Activated CD8-positive, alpha-beta memory T cell treated with anti-CD3 and anti-CD28 coated beads, Interleukin-2, amount 50 U/mL, for 4 hours (primary cell): Measurements from ENCODE around the gene ZBTB47.

Source experiments
- DNase-seq: peaks from one replicate; pipeline ENCODE4 v3.0.0-alpha.2; 2020

Gene ZBTB47

DNA sequence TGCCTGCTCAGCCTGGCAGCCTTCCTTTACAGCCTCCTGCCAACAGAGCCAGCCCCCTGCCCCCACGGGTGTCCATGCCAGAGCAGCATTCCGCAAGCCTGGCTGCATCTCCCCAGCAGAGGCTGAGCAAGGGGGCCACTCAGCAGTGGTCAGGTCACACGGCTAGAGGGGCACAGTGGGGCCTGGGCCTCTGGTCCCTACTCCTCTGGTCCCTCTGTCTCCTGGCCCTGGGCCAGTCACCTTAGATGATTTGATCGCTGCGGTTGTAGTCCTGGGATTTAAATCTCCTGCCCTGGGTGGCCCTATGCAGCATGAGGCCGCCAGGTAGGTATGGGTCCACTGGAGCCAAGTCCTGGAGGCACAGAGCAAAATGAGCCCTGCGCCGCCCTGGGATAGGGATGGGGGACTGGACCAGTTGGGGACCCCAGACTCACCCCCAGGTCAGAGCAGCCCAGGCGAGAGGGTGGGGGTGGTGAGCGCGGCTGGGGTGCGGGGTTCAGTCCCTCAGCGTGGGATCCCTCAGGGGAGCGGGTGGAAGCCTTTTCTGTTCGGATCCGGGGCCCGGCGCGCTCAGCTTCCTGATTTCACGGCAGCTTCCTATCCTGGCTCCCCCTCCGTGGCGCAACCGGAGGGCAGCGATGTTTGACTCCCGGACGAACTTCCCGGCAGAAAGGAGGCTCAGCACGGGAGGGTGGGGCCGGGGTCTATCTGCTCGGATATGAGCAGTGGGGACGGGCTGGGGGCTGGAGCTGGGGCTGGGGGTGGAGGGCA lies at the start of gene ZBTB47:
TSS of gene ZBTB47 (plus strand) at position 138 of the 771 bp plus-strand sequence. CDS start 4,659 bp downstream, outside the sequence.
- DNase-seq: no peak

DNA sequence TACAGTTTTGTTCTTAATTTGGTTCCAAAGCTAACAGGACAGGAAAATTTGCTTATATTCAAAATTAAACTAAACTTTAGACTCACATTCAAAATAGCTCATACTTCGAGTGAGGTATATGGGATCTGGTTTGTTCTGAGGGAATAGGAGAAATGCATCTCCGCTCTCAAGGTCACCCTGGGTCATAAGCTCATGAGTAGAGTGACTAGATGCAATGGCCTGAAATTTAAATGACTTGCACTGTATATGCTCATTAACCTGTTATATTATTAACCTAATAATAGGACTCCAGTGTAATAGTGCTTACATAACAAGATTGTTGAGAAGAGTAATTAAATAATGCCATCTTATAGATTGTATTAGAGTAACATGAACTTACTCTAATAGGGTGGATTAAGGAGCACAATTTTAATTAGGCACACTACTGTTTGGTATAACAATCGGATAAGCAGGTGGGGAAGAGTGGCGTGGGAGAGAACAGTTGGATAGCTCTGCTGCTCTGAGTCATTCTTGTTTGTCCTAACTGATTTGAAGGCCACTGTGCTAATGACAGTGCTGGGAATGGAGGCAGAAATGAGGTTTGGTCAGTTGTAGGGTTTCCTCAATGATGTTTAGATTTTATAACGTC lies 47.8 kb upstream of the ZBTB47 start:
- no peak for DNase-seq

DNA sequence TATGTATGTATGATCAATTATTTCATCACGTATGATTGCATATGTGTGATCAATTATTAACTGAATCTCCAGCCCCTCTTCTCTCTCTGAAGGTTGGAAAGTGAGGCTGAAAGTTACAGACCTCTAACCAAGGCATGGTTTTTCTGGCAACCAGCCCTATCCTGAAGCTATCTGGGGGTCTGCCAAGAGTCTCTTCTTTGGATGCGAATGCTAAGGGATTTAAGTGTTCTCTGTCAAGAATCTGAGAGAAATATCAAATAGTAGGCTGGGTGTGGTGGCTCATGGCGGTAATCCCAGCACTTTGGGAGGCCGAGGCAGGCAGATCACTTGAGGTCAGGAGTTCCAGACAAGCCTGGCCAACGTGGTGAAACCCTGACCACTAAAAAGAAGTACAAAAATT lies 44.9 kb upstream of the ZBTB47 start:
- DNase-seq: no peak

DNA sequence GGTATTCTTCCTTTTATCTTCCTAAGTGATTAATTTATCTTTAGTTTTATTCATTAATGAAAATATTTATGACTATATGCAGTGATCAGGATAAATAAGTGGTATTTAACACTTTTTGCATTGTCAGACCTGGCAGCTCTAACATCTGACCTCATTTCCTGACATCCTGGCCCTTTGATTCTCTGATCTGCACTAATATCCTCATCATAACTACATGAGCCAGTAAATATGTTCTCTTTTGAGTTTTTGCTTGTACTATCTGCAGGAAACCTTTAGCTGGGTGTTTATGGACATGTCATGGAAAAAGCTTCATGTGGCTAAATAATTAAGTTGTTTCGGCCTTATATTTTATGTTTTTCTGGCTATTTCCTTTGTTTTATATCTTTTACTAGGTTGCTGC lies 42.5 kb upstream of the ZBTB47 start:
- no peak for DNase-seq

DNA sequence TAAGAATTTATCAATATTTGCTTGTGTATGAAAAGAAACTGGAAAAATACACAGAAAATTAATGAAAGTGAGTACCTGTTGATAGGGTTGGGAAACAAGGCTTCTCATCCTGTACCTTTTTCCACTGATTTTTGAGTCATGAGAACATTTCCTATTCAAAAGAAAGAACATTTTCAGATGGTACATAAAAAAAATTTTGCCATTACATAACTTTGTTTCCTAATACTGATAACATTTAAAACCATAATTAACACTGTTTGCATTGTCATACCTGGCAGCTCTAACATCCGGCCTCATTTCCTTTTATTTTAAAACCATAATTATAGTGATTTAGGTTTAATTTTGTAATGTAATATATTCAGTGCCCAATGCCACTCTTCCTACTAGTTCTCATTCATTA lies 41.3 kb upstream of the ZBTB47 start:
- DNase-seq: no peak

DNA sequence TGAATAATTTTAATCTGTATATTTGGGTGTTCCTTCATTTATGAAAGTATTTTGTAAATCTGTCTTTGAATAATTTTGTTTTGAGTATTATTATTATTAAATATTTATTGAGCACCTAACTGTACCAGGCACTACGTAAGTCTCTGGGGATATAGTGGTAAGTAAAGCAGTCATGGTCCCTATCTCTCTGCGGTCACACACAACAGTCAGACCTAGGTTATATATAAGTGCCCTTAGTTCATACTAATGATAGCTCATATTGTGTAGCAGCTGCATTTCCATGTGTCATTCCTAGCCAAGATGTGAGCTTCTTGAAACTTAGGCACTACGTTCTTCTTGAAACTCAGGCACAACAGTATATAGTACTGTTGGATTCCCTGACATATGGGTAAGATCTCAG lies 40.6 kb upstream of the ZBTB47 start:
- no peak for DNase-seq

DNA sequence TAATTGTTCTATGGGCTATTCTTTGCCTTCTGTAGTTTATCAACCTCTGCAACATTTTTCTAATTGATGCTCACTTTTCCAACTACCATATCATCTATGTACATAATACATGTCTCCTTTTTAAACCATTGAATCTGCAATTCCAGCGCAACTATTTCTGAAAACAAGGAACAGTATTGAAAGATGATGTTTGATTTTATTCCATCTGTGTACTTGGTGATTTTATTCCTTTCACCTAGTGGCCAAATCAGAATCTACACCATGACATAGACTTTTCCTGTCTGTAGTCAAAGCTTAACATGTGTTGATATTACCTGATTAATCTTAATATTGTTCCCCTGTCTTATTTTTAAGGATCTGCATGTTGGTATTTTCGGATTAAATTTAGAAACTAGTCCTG lies 40.0 kb upstream of the ZBTB47 start:
- DNase-seq: no peak

DNA sequence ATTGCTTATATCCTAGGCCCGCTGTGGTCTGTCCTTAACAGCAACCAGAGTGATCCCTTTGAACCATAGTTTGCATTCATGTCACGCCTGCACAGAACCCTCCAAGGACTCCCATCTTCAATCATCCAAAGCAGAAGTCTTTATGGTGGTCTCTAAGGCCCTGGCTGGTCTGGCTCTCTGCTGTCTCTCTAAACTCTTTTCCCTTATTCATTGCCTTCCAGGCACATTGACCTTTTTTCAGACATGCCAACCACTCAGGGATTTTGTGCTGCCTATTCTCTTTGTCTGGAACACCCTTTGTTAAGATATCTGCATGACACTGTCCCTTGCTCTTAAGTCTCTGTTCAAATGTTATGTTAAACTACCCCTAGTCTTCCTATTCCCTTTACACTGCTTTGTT lies 21.9 kb upstream of the ZBTB47 start:
- no peak for DNase-seq

DNA sequence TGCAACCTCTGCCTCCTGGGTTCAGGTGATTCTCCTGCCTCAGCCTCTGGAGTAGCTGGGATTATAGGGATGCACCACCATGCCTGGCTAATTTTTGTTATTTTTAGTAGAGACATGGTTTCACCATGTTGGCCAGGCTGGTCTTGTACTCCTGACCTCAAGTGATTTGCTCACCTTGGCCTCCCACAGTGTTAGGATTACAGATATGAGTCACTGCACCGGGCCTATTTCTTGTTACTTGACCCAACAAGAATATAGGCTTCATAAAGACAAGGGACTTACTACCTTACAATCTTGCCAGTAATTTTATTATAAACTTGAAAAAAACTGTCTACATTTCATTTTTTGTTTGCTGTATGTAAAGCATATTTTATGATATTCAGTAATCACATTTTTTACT lies 21.4 kb upstream of the ZBTB47 start:
- DNase-seq: no peak

DNA sequence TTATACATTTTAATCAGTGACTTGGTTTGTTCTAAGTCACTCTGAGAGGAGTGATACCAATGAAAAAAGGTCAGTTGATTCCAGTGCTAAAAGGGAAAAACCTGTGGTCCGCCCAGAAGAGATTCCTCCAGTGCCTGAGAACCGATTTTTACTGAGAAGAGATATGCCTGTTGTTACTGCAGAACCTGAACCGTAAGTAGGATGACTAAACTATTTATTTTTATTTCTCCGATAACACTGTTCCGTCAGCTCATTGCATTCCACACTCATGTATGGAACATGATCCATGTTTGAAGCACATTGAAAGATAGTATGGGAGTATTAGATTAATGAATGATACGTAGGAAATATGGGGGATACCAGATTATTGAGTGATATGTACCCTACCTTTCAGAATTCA lies 20.0 kb upstream of the ZBTB47 start:
- DNase-seq: no peak

DNA sequence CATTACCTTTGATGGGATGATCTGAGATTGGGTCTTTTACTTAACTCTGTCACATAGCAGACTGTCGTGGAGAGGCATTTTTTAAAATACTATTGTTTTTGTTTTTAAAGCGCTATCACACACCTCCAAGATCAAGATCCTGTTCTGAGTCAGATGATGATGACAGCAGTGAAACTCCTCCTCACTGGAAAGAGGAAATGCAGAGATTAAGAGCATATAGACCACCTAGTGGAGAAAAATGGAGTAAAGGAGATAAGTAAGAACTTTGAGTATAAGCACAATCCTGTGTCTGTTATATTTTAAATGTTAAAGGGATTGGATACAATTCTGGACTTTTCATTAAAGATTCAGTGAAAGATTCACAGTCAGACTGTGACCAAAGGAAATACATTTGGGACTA lies 18.4 kb upstream of the ZBTB47 start:
- no peak for DNase-seq

DNA sequence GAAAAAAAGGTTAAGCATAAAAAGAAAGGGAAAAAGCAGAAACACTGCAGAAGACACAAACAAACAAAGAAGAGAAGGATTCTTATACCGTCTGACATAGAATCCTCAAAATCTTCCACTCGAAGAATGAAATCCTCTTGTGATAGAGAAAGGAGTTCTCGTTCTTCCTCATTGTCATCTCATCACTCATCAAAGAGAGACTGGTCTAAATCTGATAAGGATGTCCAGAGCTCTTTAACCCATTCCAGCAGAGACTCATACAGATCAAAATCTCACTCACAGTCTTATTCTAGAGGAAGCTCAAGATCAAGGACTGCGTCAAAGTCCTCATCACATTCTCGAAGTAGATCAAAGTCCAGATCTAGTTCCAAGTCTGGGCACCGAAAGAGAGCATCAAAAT lies 16.5 kb upstream of the ZBTB47 start:
- DNase-seq: no peak

DNA sequence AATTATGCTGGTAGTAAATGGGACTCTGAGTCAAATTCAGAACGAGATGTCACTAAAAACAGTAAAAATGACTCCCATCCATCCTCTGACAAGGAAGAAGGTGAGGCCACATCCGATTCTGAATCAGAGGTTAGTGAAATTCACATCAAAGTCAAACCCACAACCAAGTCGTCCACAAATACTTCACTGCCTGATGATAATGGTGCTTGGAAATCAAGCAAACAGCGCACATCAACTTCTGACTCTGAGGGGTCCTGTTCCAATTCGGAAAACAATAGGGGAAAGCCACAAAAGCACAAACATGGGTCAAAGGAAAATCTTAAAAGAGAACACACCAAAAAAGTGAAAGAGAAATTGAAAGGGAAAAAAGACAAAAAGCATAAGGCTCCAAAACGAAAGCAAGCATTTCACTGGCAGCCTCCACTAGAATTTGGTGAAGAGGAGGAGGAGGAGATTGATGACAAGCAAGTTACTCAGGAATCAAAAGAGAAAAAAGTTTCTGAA lies 15.1 kb upstream of the ZBTB47 start:
- no peak for DNase-seq

DNA sequence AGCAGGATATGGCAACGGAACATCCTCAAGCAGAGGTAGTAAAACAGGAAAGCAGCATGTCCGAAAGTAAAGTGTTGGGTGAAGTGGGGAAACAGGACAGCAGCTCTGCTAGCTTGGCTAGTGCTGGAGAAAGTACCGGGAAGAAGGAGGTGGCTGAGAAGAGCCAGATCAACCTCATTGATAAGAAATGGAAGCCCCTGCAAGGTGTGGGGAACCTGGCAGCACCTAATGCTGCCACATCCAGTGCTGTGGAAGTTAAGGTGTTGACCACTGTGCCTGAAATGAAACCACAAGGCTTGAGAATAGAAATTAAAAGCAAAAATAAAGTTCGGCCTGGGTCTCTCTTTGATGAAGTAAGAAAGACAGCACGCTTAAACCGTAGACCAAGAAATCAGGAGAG lies 14.3 kb upstream of the ZBTB47 start:
- no peak for DNase-seq

DNA sequence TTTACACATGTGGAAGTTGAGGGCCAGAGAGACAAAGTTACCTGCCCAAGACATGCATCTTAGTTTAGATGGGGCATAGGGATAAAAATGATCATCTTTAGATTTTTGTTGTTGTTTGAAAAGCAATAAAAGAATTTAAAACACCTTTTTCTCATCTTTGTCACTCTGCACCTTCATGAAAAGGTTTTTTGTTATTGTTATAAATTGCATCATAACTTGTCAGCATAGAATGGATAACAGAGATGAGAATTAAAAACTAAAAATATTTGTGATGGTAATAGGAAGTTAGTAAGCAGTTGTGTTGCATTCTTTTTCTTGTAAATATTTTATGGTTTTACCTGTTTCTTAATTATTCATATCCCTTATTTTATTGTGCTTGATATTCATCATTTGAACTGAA lies 13.4 kb upstream of the ZBTB47 start:
- DNase-seq: no peak

DNA sequence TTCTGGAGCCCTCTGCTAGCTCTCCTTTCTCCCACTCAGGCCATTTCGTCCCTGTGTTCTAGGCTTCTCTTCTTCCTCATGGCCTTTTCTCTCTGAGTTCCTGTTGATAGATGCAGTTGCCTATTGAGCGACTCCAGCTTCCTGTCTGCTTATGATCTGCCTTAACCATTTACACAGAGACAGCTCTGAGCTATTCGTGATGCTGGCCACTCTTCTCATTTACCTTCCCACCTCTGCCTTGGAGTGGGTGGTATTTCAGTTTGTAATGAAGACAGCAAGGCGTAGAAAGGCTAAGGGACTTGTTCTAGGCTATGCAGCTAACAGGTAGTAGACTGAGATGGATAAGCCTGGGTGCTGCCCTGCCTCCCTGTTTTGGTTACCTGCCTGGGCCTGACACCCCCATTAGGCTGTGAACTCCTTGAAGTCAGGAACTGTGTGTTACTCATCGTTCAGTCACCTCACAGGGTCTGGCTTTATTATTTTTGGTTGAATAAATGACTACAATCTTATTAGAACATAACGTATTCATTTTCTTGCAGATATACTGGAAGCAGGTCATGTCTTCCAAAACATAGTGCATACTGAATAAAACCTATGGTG lies 12.6 kb upstream of the ZBTB47 start:
- no peak for DNase-seq

DNA sequence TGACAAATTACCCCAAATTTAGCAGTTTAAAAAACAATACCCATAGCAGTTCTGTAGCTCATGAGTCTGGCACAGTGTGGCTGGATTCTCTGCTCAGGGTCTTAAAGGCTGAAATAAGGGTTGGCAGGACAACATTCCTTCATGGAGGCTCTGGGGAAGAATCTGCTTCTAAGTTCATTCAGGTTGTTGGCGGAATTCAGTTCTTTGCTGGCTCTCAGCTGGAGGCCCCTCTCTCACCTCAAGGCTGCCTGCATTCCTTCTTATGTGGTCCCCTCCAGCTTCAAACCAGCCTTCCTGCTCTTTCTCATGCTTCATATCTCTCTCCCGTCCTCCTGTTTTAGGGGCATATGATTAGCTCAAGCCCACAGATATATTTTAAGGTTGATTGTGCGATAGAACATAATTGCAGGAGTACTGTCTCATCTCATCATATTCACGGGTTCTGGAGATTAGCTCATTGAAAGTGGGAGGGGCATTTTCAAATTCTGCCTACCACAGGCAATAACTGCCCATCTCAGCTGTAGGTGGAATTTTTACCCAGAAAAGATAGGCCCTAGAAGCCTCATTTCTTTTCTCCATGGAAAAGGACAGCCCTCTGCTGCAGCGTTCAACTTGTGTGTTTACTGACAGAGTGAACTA lies 5.6 kb upstream of the ZBTB47 start:
- no peak for DNase-seq

DNA sequence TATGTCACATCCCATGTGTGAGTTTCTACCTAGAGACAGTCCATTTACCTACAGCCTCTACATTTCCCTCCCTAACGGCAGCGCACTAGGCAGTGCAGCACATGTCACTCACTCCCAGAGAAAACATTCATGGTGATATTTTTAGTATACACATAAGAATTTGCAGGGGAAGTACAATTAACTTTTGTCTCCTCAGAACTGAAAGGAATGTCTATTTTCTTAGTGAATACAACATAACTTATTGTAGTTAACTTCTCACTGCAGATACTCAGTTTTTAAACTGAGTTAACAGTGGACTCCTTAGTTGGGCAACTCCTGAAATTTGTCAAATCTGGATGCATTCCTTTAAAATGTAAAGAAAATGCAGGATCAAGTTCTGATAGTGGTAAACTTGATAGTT lies 4.5 kb upstream of the ZBTB47 start:
- no peak for DNase-seq

DNA sequence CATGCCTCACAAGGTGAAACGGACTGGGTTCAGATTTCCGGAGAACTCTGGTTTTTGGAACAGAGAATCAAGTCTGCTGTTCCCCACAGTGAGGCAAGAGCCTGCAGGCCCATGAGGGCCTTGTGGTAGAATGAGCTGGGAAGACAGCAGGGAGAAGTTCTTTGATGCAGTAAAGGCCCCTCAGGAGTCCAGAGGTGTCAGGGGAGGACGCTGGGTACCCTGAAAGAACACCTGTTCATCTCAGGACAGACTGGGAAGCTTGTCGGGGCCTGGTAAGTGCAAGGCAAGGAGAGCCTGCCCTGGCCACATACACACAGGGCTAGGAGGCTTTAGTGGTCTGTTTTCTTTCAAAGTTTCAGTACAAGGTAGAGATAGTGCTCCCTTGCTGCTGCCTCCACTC lies 3.7 kb upstream of the ZBTB47 start:
- DNase-seq: no peak

DNA sequence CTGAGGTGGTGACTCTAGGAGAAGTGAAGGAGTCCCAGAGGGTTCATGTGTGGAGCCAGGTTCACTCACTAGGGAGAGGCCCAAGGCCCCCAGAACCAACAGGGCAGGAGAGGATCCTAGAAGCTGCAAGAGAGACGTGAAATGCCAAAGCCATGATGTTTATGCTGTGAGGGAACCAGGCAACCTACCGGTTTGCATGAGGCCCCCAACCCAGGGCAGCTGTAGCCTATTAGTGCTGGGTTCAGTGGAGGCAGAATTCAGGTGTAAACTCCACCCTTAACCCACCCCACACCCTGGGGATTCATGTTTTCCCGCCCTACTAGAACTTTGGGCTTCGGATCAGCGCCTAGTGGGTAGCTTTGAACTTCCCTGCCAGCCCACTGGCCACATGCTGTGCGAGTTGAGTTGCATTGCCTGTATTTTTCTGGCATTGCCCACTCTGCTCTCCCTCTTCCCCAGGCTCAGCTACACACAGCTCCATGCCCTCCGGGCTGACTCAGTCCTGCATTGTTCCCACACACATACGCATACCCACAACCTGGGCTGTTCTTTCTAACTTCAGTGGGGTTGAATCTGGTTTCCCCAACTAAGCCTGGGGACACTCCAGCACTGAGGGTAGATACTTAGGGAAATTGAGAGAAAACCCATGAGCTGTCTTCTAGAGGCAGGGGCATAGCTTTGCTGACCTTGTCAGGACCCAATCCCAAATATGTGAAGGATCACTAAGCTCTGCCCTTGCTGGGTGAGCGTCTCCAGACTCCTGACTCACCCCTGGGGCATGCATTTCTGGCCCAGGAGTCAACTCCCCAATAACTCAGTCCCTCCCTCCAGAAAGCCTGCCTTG lies 2.0 kb upstream of the ZBTB47 start:
- no peak for DNase-seq

DNA sequence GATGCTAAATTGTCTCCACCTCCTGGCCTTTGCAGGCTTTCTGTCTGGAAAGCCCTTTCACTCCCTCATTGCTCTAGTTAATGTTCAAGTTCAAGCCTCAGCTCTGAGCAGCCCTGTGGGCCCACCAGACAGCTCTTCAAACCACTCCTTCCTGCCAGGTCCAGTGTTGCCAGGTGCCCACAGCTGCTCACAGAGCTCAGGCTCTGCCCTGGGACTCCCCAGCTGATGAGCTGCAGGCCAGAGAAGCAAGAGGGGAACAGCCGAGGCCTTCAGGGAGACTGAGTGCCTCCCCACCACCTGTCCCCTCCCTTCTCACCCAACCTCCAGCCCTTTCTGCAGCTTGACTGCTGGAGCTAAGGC lies 1.3 kb upstream of the ZBTB47 start:
- no peak for DNase-seq

DNA sequence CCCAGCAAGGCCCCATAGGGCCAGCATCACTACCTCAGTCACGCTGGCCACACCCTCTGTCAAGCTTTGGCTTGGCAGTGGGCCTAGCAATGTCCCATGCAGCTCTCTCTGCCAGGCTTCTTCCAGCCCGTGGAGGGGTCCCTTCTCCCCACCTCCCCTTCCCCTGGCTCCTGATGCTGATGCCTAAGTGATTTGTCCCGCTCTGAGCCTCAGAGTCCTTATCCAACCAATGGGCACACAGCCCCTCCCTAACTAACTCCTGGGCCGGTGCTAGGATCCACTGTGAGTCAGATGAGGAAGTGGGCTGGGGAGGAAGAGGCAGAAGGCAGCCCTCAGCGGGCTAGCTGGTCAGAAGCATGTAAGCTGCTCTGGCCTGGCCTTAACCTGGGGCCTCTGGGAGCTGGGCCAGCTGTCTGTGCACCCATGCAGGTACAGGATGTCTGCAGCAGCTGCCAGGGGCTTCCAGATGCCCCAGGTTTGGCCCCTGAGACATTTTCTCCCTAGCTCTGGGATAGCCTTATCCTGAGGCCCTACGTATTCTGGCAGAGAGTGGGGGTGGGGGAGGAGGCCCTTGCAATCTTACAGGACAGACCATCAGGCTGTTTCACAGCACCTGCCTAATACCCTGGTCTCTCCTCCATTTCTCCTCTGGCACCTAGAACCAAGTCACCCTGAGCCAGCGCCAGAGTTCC lies 740 bp upstream of the ZBTB47 start:
- DNase-seq: no peak

DNA sequence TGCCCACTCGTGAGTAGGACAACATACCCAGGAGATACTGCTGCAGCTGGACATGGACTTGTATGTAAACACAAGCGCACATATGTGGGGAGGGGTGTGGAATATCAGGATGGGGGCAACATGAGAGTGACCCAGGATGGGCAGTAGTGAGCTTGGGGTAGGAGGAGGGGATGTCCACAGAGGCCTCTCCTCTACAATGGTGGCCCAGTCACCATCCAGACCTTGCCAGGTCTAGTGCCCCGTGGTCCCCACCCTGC lies 266 bp upstream of the ZBTB47 start:
- no peak for DNase-seq
